IPS DF 4.7 (cell line): ENCODE results near the gene SRRM2.

Experiments used
- DNase-seq: peaks from one replicate; pipeline ENCODE4 v3.0.0-alpha.2; 2013; ENCODE audit warnings: low spot score; ENCODE audit errors: extremely low read depth

Gene SRRM2

DNA sequence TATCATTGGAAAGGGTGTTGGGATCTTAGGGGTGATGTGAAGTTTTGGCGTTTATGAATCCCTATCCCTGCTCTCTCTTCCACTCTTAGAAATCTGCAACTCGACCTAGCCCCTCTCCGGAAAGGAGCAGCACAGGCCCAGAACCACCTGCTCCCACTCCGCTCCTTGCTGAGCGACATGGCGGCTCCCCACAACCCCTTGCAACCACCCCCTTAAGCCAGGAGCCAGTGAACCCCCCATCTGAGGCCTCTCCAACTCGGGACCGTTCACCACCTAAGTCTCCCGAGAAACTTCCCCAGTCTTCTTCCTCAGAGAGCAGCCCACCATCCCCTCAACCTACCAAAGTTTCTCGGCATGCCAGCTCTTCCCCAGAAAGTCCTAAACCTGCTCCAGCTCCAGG is 9.0 kb downstream of the SRRM2 start:
- no peak for DNase-seq

DNA sequence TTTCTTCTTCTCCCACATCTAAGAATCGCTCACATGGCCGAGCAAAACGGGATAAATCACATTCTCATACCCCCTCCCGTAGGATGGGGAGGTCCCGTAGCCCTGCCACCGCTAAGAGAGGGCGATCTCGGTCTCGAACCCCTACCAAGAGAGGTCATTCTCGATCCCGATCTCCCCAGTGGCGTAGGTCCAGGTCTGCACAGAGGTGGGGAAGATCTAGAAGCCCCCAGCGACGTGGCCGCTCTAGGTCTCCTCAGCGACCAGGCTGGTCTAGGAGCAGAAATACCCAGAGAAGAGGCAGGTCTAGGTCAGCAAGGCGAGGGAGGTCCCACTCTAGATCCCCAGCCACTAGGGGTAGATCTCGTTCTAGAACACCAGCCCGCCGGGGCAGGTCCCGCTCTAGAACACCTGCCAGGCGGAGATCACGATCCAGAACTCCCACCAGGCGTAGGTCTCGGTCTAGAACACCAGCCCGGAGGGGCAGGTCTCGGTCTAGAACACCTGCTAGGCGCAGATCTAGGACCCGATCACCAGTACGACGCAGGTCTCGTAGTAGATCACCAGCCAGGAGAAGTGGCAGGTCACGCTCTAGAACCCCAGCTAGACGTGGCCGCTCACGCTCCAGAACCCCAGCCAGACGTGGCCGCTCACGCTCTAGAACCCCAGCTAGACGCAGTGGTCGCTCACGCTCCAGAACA is 9.6 kb downstream of the SRRM2 start:
- no peak for DNase-seq

DNA sequence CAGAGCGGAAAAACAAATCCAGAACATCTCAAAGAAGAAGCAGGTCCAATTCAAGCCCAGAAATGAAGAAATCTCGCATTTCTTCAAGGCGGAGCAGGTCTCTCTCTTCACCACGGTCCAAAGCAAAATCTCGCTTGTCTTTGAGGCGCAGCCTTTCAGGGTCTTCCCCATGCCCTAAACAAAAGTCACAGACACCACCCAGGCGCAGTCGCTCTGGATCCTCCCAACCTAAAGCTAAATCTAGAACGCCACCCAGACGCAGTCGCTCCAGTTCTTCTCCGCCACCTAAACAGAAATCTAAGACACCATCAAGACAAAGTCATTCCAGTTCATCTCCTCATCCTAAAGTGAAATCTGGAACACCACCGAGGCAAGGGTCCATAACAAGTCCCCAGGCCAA is 10.3 kb downstream of the SRRM2 start:
- no peak for DNase-seq

DNA sequence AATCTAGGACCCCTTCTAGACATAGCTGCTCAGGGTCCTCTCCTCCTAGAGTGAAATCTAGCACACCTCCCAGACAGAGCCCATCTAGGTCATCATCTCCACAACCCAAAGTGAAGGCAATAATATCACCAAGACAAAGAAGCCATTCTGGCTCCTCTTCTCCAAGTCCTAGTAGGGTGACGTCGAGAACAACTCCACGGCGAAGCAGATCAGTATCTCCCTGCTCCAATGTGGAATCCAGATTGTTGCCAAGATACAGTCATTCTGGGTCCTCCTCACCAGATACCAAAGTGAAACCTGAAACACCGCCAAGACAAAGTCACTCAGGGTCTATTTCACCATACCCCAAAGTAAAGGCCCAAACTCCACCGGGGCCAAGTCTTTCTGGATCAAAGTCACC is 10.7 kb downstream of the SRRM2 start:
- DNase-seq, result no peak

DNA sequence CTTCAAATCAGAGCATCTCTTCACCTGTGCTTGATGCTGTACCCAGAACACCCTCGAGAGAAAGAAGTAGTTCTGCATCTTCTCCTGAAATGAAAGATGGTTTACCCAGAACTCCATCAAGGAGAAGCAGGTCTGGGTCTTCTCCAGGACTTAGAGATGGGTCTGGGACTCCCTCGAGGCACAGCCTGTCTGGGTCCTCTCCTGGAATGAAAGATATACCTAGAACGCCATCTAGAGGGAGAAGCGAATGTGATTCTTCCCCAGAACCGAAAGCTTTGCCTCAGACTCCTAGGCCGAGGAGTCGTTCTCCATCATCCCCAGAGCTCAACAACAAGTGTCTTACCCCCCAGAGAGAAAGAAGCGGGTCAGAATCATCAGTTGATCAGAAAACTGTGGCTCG is 12.3 kb downstream of the SRRM2 start:
- no peak for DNase-seq

- no peak for DNase-seq
Measured at GRCh38 chr16:2765462-2766404, 13.3 kb downstream of the SRRM2 start.

- no peak for DNase-seq
Measured at GRCh38 chr16:2766430-2767139, 14.1 kb downstream of the SRRM2 start.

DNA sequence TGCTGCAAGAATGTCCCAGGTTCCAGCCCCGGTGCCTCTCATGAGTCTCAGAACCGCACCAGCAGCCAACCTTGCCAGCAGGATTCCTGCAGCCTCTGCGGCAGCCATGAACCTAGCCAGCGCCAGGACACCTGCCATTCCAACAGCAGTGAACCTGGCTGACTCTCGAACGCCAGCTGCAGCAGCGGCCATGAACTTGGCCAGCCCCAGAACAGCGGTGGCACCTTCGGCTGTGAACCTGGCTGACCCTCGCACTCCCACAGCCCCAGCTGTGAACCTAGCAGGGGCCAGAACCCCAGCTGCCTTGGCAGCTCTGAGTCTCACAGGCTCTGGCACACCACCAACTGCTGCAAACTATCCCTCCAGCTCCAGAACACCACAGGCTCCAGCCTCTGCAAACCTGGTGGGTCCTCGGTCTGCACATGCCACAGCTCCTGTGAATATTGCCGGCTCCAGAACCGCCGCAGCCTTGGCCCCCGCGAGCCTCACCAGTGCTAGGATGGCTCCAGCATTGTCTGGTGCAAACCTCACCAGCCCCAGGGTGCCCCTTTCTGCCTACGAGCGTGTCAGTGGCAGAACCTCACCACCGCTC is 14.8 kb downstream of the SRRM2 start:
- DNase-seq, result no peak

DNA sequence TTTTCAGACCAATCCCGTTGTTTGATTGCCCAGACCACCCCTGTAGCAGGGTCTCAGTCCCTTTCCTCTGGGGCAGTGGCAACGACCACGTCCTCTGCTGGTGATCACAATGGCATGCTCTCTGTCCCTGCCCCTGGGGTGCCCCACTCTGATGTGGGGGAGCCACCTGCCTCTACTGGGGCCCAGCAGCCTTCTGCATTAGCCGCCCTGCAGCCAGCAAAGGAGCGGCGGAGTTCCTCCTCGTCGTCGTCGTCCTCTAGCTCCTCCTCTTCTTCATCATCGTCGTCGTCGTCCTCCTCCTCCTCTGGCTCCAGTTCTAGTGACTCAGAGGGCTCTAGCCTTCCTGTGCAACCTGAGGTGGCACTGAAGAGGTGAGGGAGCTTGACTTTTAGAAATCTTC is 15.5 kb downstream of the SRRM2 start:
- DNase-seq, result no peak

DNA sequence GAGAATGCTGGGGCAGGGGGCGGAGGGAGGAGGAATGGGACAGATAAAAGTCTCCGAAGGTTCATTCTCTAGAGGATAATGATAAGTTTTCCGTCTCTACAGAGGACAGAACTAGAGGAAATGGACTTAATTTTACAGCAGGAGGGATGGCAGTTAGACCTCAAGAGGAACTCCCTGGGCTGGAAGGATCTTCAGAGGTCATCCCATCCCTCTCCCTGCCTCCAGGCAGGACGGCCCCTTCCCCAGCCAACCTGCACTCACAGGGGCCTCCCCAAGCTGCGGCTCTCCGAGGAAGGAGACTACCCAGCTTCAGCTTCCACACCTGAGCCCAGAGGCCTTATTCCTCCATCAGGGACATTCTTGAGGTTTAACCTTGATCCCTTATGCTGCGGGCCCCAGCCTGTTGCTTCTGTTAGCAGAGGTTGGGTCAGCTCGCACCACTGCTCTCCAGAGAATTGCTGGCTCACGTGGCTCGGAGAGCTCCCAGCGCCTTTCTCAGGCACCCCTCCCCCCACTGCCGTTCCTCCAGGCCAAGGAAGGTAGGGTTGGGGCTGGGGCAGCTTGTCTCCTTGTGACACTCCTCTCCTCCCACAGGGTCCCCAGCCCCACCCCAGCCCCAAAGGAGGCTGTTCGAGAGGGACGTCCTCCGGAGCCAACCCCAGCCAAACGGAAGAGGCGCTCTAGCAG is 16.1 kb downstream of the SRRM2 start:
- DNase-seq, result no peak

GRCh38 chr16:2769100-2769529 is 16.7 kb downstream of the SRRM2 start:
- no peak for DNase-seq

DNA sequence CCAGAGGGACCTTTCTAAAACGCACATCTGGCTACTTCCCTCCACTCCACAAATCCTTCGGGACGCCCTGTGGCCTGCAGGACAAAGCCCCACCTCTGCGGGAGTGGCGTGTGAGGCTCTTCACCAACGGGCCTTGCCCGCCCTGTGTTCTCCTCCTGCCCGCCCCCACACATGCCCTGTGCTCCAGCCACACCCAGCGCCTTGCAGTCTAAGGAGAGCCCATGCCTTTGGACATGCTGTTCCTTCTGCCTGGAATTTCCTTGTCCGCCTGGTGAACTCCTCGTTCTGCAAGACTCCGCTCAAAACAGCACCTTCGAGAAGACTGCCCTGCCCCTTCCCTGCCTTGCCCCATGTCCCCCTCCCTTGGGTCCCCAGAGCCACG is 17.2 kb downstream of the SRRM2 start:
- no peak for DNase-seq

- no peak for DNase-seq
Measured at GRCh38 chr16:2770057-2770951, 17.9 kb downstream of the SRRM2 start.

DNA sequence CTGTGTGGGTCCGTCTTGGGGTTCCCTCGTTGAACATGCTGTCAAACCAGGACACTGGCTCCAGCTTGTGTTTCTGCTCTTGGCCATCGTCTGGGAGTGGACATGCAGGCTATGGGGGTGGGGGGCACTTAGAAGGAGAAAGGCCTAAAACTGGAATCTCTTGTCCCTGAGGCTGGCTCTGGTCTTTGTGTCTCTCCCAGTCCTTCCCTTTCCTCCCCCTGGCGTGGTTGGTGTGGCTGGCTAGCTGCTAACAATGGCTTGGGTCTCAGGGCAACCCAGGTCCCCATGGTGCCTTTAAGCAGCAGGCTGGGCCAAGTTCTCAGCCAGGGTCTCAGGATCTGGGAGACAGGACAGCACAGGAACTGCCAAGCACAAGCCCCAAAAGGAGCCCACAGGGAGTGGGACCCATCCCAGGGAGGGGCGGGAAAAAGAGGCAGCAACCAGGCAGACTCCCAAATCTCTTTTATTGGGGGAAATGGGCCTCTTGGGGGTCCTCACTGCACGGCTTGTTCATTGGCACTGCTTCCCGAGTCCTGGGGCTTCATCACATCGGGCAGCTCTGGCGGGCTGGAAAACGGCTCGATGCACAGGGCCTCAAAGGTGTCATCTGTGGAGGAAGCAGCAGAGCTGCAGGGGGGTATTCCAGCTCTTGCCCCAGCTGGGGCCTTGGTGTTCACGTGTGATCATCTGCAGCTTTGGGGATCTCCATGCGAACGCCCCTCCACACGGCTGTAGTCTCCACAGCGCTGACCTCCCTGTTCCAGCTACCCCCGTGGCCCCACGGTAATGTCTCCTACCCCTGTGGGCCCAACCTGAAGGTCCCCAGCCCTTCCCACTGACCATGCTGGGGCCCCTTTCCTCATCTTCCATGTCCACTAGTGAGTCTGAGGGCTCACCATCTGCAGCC is 19.3 kb downstream of the SRRM2 start:
- no peak for DNase-seq

DNA sequence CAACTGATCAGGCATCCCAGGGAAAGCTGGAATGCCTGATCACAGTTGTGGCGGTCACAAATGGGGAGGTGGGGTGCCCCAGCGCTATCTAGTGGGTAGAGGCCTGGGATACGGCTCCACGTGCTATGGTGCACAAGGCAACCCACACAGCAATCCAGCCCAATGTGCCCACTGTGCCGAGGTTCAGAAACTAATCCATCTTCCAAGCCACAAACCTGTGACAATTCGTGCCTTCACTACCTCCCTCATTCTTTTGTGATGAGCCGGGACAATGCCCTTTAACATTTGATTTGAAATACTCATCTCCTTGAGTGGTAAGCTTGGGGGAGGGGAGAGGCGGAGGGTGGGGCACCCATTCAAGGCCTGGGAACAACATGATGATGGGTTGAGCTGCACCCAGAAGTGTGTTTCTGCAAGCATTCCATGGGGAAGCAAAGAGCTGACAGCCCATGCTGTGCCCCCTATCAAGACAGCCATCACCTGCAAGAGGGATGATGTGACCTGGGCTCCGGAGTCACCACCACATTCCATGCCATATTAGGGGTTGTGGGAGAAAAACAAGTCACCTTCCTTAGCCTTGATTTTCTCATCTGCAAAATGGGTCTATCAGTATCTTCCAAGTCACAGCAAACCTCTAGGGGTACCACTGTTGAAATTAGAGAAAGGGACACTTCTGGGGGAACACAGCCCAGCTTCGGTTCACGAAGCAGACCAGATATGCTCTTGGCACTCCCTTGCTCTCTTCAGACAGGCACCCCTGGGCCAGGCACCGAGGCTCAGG is 20.9 kb downstream of the SRRM2 start:
- no peak for DNase-seq

DNA sequence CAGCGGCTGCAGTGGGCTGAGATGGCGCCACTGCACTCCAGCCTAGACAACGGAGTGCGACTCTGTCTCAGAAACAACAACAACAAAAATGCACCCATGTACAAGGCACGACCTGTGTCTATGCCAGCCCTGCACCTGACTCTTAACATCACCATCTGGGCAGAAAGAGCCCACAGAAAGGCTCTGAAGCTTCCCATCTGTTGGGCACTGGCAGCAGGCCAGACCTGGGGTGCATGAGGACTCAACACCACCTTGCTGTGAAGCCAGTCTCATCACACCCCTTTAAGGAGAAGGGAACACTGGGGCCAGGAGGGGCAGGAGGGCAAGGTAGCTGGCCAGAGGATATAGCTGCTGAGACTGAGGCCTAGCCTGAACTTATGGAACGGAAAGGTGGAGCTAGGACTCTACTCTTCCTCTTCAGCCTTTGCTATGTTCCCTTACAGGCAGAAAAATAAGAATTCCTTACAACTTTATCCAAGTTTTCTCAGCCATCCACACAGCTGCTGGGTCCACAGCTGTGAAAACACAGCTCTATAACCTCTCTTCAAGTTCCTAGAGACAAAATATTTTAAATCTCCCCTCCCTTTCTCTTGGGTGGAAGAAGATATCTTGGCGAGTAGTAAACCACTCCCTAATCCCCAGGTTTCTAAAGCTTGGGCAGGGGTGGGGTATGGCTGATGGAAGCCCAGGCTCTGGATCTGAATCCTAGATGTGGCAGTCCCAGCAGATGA is 21.9 kb downstream of the SRRM2 start:
- DNase-seq, result no peak

GRCh38 chr16:2775131-2775716 is 22.8 kb downstream of the SRRM2 start:
- DNase-seq, result no peak
